ENCODE results near the gene CHRND.

CHRND gene

GRCh38 chr2:232484628-232485347, 41.2 kb upstream of the CHRND start:
- no peak for TF ChIP-seq ZNF544 (tag by site-specific recombination; IDR thresholded peaks at IDR 0.05)
- no peak for TF ChIP-seq ZNF175 (tag by site-specific recombination; IDR thresholded peaks at IDR 0.05)
- TF ChIP-seq ZBTB6 (tag by site-specific recombination; IDR thresholded peaks at IDR 0.05), result no peak
- TF ChIP-seq ZNF354C (tag by site-specific recombination; IDR thresholded peaks at IDR 0.05; ENCODE audit: borderline replicate concordance, low read depth), result no peak
- no peak for TF ChIP-seq ZNF223 (tag by site-specific recombination; IDR thresholded peaks at IDR 0.05)
- ChIA-PET POLR2A (no interaction called here), CTCF (interaction anchor here (0.5 kb wide), 1 partner anchor 34 kb away, joined by 3 read pairs; no protein-coding TSS in a partner anchor)
- Histone ChIP-seq H3K4me3 (ENCODE audit: low read depth, low read length) (no peak overlapping the region), H3K27ac (ENCODE audit: extremely low read depth, low read depth, low read length) (no peak overlapping the region), H3K4me1 (ENCODE audit: control insufficient read depth, insufficient read depth, low read length) (no peaks in the 10 kb centered on the region), H3K36me3 (ENCODE audit: control insufficient read depth in 2 of 2, insufficient read depth in 1 of 2, low read length in 2 of 2) (peaks cover 0 to 8% of the 10 kb centered on the region in 2 experiments; a peak in 1 of 3 replicates), H3K9me3 (ENCODE audit: control insufficient read depth, insufficient read depth, low read depth, low read length) (no peaks in the 10 kb centered on the region)

DNA sequence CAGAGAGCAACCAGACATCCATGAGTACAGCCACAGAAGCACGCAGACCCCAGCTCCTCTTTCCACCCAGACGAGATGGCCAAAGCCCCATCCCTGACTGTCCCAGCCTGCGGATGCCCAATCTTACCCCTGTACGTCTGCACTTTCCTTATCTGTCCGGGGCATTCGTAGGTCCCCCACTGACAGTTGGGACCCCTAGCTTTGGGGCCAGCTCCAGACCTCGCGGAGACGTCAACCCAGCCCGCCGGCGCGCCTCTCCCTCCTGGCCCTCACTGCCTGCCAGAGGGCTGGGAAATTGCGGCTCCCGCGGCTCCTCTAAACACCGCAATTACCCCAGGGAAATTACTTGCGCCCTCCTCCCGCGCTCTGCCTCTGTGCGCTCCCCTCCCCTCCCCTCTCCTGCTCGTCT, 40.6 kb upstream of the CHRND start:
- H3K36me3 ChIP-seq (ENCODE audit: control insufficient read depth in 2 of 2, insufficient read depth in 1 of 2, low read length in 2 of 2), result peaks cover 0 to 8% of the 10 kb centered on the region in 2 experiments; a peak in 1 of 3 replicates
- no peak overlapping the region for H3K4me3 ChIP-seq (ENCODE audit: low read depth, low read length)
- H3K27ac ChIP-seq (ENCODE audit: extremely low read depth, low read depth, low read length), result no peak overlapping the region
- no peaks in the 10 kb centered on the region for H3K9me3 ChIP-seq (ENCODE audit: control insufficient read depth, insufficient read depth, low read depth, low read length)
- CTCF ChIA-PET, result no interaction called here
- POLR2A ChIA-PET, result no interaction called here
- TF ChIP-seq ZNF416 (tag by site-specific recombination; IDR thresholded peaks at IDR 0.05), result no peak
- TF ChIP-seq ZNF274 (IDR thresholded peaks at IDR 0.05; ENCODE audit: low read length), result no peak
- TF ChIP-seq ZNF274 (tag by site-specific recombination; IDR thresholded peaks at IDR 0.05; ENCODE audit: borderline replicate concordance), result no peak
- no peak for TF ChIP-seq ZNF560 (tag by site-specific recombination; IDR thresholded peaks at IDR 0.05; ENCODE audit: borderline replicate concordance)
- no peak for TF ChIP-seq ZNF76 (tag by site-specific recombination; IDR thresholded peaks at IDR 0.05; ENCODE audit: borderline replicate concordance, low read depth)
- no peak for TF ChIP-seq ZNF670 (tag by site-specific recombination; IDR thresholded peaks at IDR 0.05; ENCODE audit: low read depth)
- TF ChIP-seq ZNF558 (tag by site-specific recombination; IDR thresholded peaks at IDR 0.05), result no peak
- no peak for TF ChIP-seq SETDB1 (IDR thresholded peaks at IDR 0.05; ENCODE audit: insufficient read length, low read length)
- TF ChIP-seq ZNF677 (tag by site-specific recombination; IDR thresholded peaks at IDR 0.05), result no peak
- no peak for TF ChIP-seq GLI4 (tag by site-specific recombination; IDR thresholded peaks at IDR 0.05)
- no peaks in the 10 kb centered on the region for H3K4me1 ChIP-seq (ENCODE audit: control insufficient read depth, insufficient read depth, low read length)

DNA sequence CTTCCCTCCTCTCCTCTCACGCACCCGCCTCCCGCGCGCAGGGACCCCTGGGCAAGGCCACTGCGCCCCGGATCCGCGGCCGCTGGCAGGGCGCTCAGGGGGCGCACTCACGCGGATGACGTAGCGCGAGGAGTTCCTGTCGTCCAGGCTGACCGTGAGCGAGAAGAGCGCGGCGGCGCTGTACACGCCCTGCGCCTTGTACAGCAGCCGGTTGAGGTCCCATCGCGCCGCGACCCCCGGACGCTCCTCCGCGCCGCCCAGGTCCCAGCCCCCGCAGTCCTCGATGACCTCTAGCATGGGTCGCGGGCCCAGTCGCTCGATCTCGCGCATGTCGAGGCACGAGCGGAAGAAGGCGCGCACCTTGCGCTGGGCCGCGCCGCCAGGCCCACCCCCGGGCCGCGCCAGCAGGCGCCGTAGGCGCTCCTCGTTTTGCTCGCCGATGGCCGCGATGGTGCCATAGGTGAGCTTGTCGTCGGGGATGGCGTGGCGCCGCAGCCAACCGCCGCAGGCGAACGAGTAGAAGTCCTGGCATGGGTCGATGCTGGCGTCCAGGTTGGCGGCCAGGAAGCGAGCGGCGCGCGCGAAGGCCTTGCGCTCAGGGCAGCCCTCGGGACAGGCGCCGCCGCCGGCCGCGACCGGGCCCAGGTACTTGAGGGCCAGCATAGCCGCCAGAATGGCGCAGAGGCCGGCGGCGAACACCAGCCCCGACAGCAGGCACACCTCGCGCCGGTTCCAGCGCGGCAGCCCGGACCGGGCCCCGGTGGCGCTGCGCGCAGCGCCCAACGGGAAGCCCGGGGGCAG, 40.0 kb upstream of the CHRND start:
- Histone ChIP-seq H3K4me3 (ENCODE audit: low read depth, low read length) (no peak overlapping the region), H3K36me3 (ENCODE audit: control insufficient read depth in 2 of 2, insufficient read depth in 1 of 2, low read length in 2 of 2) (peaks cover 0 to 8% of the 10 kb centered on the region in 2 experiments; a peak in 1 of 3 replicates), H3K9me3 (ENCODE audit: control insufficient read depth, insufficient read depth, low read depth, low read length) (no peaks in the 10 kb centered on the region), H3K4me1 (ENCODE audit: control insufficient read depth, insufficient read depth, low read length) (no peaks in the 10 kb centered on the region), H3K27ac (ENCODE audit: extremely low read depth, low read depth, low read length) (no peak overlapping the region)
- POLR2A ChIA-PET, result no interaction called here
- CTCF ChIA-PET, result no interaction called here
- no peak for TF ChIP-seq MEIS1 (CRISPR knock-in tag; IDR thresholded peaks at IDR 0.05; ENCODE audit: borderline replicate concordance)
- no peak for TF ChIP-seq ZBTB6 (tag by site-specific recombination; IDR thresholded peaks at IDR 0.05)
- TF ChIP-seq ZNF10 (tag by site-specific recombination; IDR thresholded peaks at IDR 0.05), result no peak
- no peak for TF ChIP-seq ZNF626 (tag by site-specific recombination; IDR thresholded peaks at IDR 0.05)
- TF ChIP-seq, protein P1, sequence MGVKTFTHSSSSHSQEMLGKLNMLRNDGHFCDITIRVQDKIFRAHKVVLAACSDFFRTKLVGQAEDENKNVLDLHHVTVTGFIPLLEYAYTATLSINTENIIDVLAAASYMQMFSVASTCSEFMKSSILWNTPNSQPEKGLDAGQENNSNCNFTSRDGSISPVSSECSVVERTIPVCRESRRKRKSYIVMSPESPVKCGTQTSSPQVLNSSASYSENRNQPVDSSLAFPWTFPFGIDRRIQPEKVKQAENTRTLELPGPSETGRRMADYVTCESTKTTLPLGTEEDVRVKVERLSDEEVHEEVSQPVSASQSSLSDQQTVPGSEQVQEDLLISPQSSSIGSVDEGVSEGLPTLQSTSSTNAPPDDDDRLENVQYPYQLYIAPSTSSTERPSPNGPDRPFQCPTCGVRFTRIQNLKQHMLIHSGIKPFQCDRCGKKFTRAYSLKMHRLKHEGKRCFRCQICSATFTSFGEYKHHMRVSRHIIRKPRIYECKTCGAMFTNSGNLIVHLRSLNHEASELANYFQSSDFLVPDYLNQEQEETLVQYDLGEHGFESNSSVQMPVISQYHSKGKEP (tag by site-specific recombination; IDR thresholded peaks at IDR 0.05), result no peak
- TF ChIP-seq ZNF701 (tag by site-specific recombination; IDR thresholded peaks at IDR 0.05), result no peak
- no peak for TF ChIP-seq ZNF362 (tag by site-specific recombination; IDR thresholded peaks at IDR 0.05)
- no peak for TF ChIP-seq ZSCAN23 (tag by site-specific recombination; IDR thresholded peaks at IDR 0.05)
- no peak for TF ChIP-seq OVOL3 (tag by site-specific recombination; IDR thresholded peaks at IDR 0.05)
